GM21515 (cell line): Measurements from ENCODE around the gene RNF141.

Experiments
- ATAC-seq: cut with Tn5 transposase; IDR thresholded peaks from one replicate; pipeline ENCODE4 v1.9.1; 2021; ENCODE audit not compliant: unreplicated experiment

RNF141 gene

GRCh38 chr11:10483174-10483573, 57.8 kb downstream of the RNF141 start:
- no peak for ATAC-seq

- ATAC-seq: no peak
Measured at GRCh38 chr11:10481560-10482349, 59.2 kb downstream of the RNF141 start.

GRCh38 chr11:10480760-10481159, 60.2 kb downstream of the RNF141 start:
- no peak for ATAC-seq

- ATAC-seq: no peak
Measured at GRCh38 chr11:10480026-10480425, 61.0 kb downstream of the RNF141 start.

GRCh38 chr11:10478574-10479550, 62.1 kb downstream of the RNF141 start:
- ATAC-seq: no peak

- ATAC-seq: no peak
Measured at GRCh38 chr11:10478066-10478465, 62.9 kb downstream of the RNF141 start.

- ATAC-seq: no peak
Measured at GRCh38 chr11:10477690-10478046, 63.3 kb downstream of the RNF141 start.

- ATAC-seq: no peak
Measured at GRCh38 chr11:10476927-10477689, 63.9 kb downstream of the RNF141 start.

GRCh38 chr11:10476342-10476741, 64.6 kb downstream of the RNF141 start:
- ATAC-seq: no peak

- ATAC-seq: no peak
Measured at GRCh38 chr11:10474551-10474950, 66.4 kb downstream of the RNF141 start.

- ATAC-seq: no peak
Measured at GRCh38 chr11:10473371-10473770, 67.6 kb downstream of the RNF141 start.

- no peak for ATAC-seq
Measured at GRCh38 chr11:10462746-10463300, 78.2 kb downstream of the RNF141 start.
